ENCODE data around the gene MAB21L3.
A peak's percentile ranks its signal among the peaks of the same experiment; 100 is the strongest.

Gene MAB21L3

DNA sequence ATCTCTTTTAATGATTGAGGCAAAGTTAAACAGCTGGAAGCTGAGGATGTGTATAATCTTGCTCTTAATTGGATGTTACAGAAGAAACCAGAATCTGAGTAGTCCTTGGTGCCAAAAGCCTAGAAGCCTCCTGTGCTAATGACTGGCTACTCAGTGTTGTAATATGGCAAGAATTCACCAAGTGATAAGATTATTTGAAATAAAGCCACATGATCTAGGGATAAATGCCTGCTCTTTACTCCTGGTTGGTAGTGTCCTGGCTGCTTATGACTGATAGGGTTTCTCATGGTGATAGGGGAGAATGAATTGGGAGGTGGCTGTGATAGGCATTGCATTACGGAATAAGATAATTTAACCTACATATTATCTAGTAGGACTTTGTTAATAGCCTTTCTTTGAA is 13.6 kb upstream of the MAB21L3 start:
- DNase-seq, result no peak
- Mint-ChIP-seq H3K9me3 (peaks cover 9 to 13% of the 10 kb centered on the region in 2 donors), H3K27ac (no peak overlapping the region), H3K4me3 (no peak overlapping the region), H3K4me1 (no peaks in the 10 kb centered on the region), H3K27me3 (peaks cover 13% of the 10 kb centered on the region)
- ATAC-seq, result no peak

GRCh38 chr1:116099379-116099778 is 11.8 kb upstream of the MAB21L3 start:
- Mint-ChIP-seq H3K4me1 (no peaks in the 10 kb centered on the region), H3K4me3 (no peak overlapping the region), H3K27ac (no peak overlapping the region), H3K27me3 (peaks cover 7% of the 10 kb centered on the region), H3K9me3 (peaks cover 8 to 9% of the 10 kb centered on the region in 2 donors)
- ATAC-seq (no peak), DNase-seq (no peak)

DNA sequence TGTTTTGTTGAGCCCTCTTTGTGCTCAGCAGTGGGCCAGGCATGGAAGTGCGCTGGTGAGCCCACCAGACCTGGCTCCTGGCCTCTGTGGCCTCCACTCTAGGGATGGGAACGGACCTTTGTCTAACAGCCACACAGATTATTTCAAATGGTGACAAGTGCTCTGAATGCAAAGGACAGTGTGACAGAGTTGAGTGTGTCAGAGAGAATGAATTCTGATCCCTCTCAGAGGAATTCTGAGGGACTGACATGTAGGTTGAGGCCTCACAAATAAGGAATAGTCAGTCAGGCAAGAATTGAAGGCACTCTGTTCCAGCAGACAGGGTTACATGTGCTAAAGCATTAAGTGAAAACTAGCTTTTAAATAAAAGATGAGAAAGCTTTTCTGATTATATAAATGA is 11.3 kb upstream of the MAB21L3 start:
- Mint-ChIP-seq H3K9me3 (peaks cover 7 to 8% of the 10 kb centered on the region in 2 donors), H3K4me3 (no peak overlapping the region), H3K4me1 (no peaks in the 10 kb centered on the region), H3K27ac (no peak overlapping the region), H3K27me3 (peaks cover 7% of the 10 kb centered on the region)
- ATAC-seq (no peak), DNase-seq (no peak)

DNA sequence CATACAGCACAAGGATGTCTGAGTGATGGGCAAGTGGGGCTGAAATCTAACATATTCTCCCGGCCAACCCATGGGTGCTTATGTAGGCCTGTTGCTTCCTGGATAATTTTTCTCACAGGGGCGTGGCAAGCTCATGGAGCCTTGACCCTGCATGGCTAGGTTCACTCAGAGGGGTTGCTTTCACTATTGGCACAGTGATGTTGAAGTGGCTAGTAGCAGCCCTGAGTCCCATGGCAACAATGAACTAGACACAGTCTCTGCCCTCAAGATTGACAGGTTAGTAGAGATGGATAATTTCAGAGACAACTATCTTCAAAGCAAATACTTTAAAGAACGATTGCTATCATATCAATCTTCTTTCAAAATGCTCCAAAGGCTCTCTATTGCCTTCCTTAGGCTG is 6.5 kb upstream of the MAB21L3 start:
- Mint-ChIP-seq H3K9me3 (no peaks in the 10 kb centered on the region), H3K27me3 (peaks cover 7% of the 10 kb centered on the region), H3K4me1 (no peaks in the 10 kb centered on the region), H3K27ac (no peak overlapping the region), H3K4me3 (no peak overlapping the region)
- ATAC-seq, result no peak
- no peak for DNase-seq

DNA sequence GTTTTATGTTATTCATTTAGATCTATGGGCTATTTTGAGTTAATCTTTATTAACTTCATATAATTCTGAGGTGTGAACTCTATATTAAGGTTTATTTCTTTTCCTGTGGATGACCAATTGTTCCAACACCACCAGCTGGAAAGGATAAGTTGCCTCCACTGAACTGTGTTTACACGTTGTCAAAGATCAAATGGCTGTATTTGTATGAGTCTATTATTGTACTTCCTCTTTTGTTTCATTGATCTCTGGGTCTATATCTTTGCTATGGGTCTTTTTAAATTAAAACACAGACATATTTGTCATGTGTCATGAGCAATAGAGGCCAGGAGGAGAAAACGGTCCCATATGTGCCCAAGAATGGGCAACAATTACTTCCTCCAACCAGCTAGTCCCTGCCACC is 5.2 kb upstream of the MAB21L3 start:
- peaks cover 7% of the 10 kb centered on the region for H3K27me3 Mint-ChIP-seq
- H3K4me1 Mint-ChIP-seq, result no peaks in the 10 kb centered on the region
- DNase-seq (no peak), ATAC-seq (no peak)
- no peak overlapping the region for H3K4me3 Mint-ChIP-seq
- H3K9me3 Mint-ChIP-seq, result no peaks in the 10 kb centered on the region
- no peak overlapping the region for H3K27ac Mint-ChIP-seq

DNA sequence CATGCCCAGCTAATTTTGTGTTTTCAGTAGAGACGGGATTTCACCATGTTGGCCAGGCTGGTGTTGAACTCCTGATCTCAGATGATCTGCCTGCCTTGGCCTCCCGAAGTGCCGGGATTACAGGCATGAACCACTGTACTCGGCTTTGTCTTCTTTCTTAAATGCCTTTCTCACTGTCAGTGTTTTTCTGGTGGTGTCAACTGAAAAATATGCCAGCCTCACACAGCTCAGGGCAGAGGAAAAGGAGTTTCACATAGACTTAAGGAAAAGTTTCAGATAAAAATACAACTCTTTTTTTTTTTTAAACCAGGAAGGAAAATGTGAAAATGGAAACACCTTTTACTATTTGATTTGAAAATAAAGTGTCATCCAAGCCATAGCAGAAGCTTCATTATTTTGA is 4.6 kb upstream of the MAB21L3 start:
- H3K27ac Mint-ChIP-seq, result no peak overlapping the region
- H3K27me3 Mint-ChIP-seq, result peaks cover 7% of the 10 kb centered on the region
- no peaks in the 10 kb centered on the region for H3K9me3 Mint-ChIP-seq
- ATAC-seq (no peak), DNase-seq (no peak)
- H3K4me3 Mint-ChIP-seq, result no peak overlapping the region
- no peaks in the 10 kb centered on the region for H3K4me1 Mint-ChIP-seq

DNA sequence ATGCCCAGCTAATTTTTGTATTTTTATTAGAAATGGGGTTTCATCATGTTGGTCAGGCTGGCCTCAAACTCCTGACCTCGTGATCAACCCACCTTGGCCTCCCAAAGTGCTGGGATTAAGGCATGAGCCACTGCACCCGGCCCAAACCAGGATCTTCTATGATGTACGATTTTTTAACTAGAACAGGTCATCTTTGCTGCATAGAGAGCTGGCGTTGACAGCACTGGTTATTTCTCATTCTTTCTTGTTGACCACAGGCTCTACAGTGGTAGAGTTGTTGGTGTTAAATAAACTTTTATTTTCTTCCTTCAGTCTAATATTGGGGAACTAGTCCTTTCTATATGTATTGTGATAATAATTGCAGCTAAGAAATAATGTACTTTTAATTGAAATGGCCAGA is 3.8 kb upstream of the MAB21L3 start:
- DNase-seq (no peak), ATAC-seq (no peak)
- H3K4me3 Mint-ChIP-seq, result no peak overlapping the region
- no peak overlapping the region for H3K27ac Mint-ChIP-seq
- H3K4me1 Mint-ChIP-seq, result no peaks in the 10 kb centered on the region
- no peaks in the 10 kb centered on the region for H3K9me3 Mint-ChIP-seq
- H3K27me3 Mint-ChIP-seq, result peaks cover 7% of the 10 kb centered on the region

- Mint-ChIP-seq H3K27me3 (peaks cover 7% of the 10 kb centered on the region), H3K4me3 (no peak overlapping the region), H3K4me1 (no peaks in the 10 kb centered on the region), H3K27ac (no peak overlapping the region), H3K9me3 (no peaks in the 10 kb centered on the region)
- DNase-seq (no peak), ATAC-seq (no peak)
Observed at GRCh38 chr1:116111524-116112021, 374 bp downstream of the MAB21L3 start.

DNA sequence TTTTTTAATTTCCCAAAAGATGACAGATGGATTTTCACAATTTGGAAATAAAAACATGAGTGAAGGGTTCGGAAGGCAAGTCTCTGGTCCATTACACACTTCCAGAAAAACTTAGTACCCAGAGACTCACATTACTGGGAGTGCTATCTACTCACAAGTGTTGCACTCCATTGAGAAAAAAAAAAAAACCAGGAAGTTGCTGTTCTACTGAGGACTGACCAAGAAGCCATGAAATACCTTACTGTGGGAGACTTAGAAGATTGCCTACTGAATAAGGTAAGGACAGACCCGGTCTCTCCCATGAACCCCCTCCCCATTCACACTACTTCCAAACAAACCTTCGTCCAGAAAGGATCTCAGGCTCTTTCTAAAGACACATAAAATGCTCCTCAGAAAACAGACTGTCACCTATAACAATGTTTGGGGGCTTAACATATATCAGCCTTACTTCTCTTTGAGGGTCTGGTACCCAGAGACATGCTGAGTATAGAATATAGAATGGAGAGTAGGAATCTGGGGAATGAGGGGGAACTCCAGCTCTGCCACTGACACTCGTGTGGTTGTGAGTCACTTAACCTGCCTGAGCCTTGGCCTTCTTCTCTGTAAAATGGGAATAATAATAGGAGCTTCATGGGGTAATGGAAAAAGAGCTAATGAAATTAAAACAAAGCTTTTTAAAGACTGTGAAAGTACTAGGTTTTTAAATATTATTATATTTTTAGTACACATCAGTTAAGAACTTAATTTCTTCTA is 1.4 kb downstream of the MAB21L3 start:
- DNase-seq (no peak), ATAC-seq (no peak)
- no peaks in the 10 kb centered on the region for H3K4me1 Mint-ChIP-seq
- H3K27ac Mint-ChIP-seq, result no peak overlapping the region
- H3K27me3 Mint-ChIP-seq, result peaks cover 7% of the 10 kb centered on the region
- no peak overlapping the region for H3K4me3 Mint-ChIP-seq
- H3K9me3 Mint-ChIP-seq, result no peaks in the 10 kb centered on the region

DNA sequence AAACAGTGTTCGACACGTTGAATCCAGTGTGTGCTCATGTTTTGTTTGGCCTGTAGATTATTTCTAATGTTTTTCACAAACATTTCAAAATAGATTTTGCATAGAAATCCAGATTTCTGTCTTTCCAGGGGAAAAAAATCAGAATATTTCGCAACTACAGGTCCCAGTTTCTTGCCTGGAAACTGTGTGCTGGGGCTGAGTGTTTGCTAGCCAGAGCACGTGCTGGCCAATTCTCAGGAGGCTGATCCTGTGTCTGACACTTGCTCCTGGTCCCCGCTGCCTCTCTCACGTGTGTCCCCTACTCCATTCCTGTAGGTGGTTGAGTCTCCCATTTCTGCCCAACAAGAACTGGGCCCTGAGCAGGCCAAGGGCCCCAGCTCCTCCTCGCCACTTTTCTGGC is 2.4 kb downstream of the MAB21L3 start:
- Mint-ChIP-seq H3K9me3 (no peaks in the 10 kb centered on the region), H3K4me1 (no peaks in the 10 kb centered on the region), H3K27ac (peak overlapping the region; percentile 13 to 27), H3K27me3 (no peaks in the 10 kb centered on the region), H3K4me3 (no peak overlapping the region)
- no peak for ATAC-seq
- DNase-seq, result no peak

GRCh38 chr1:116115476-116116439 is 4.6 kb downstream of the MAB21L3 start:
- H3K4me1 Mint-ChIP-seq, result no peaks in the 10 kb centered on the region
- no peaks in the 10 kb centered on the region for H3K27me3 Mint-ChIP-seq
- H3K9me3 Mint-ChIP-seq, result no peaks in the 10 kb centered on the region
- DNase-seq (no peak), ATAC-seq (no peak)
- H3K27ac Mint-ChIP-seq, result no peak overlapping the region
- H3K4me3 Mint-ChIP-seq, result no peak overlapping the region

- H3K9me3 Mint-ChIP-seq, result no peaks in the 10 kb centered on the region
- DNase-seq (no peak), ATAC-seq (no peak)
- peaks cover 7% of the 10 kb centered on the region for H3K27me3 Mint-ChIP-seq
- H3K4me1 Mint-ChIP-seq, result peaks cover 5% of the 10 kb centered on the region
- H3K27ac Mint-ChIP-seq, result no peak overlapping the region
- no peak overlapping the region for H3K4me3 Mint-ChIP-seq
Observed at GRCh38 chr1:116118471-116118870, 7.3 kb downstream of the MAB21L3 start.

- DNase-seq (no peak), ATAC-seq (no peak)
- Mint-ChIP-seq H3K4me1 (peaks cover 5% of the 10 kb centered on the region), H3K9me3 (no peaks in the 10 kb centered on the region), H3K27ac (no peak overlapping the region), H3K4me3 (no peak overlapping the region), H3K27me3 (peaks cover 15% of the 10 kb centered on the region)
Observed at GRCh38 chr1:116119876-116120275, 8.7 kb downstream of the MAB21L3 start.

DNA sequence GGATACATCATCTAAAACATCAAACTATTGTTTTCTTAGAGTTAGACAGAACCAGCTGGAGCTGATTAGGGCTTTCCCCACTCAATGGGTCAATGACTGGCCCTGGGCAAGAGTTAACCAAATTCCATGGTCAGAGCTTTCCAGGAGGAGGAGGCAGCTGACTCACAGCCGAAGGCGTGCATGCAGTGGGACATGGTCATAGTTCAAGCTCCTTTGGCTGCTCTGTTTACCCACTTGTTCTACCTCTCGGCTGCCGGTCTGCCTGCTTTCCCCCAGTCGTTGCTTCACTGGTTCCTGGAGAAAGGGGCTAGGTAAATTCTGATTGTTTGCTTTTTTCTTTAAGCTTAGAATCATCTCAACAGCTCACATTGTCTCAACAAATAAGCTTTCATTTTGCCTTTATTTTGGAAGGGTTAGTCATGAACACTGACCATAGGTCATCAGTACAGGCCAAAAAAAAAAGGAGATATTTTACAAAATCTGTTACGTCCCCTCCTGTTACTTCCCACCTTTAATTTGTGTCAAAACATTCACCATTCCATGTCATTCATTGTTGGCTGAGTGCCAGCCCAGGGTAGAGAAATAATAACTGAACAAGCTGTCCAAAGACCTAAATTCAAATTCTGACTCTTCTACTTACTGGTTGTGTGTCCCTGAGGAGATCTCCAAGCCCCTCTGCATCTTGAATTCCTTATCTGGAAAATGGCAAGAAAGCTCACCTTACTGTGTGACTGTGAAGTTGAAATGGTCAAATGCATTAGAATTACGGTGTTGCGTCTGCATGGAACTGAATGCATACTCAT is 12.0 kb downstream of the MAB21L3 start:
- H3K4me1 Mint-ChIP-seq, result peaks cover 32% of the 10 kb centered on the region
- DNase-seq, result no peak

DNA sequence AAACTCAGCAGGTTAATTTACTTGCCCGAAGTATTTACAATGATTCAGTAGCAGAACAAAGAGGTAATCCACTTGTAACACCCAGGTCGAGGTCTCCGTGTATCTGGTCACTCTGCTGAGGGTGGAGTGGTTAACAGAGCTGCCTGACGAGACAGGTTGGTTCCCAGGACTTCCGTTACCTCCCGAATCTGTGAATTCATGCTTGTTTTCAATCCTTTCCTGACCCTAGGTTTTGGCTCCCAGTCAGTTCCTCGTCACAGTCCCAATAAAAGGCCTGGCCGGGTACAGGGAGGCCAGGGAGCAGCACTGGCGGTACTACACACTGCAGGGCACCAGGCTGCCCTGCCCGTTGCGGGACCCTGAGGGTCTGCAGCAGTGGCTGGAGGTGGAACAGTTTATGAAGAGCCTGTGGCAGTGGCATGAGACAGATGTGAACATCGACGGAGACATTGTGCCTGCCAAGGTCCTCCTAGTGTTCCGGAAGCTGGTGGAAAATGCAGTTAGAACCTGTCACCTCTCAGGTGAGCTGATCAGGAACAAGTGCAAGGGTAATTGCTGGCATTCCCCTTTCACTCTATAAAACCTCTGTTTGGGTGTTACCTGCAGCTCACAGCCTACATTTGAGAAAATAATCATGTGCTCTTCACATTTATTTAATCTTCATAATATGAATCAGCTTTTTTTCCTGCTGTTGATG is 12.8 kb downstream of the MAB21L3 start:
- ATAC-seq (no peak), DNase-seq (no peak)
- Mint-ChIP-seq H3K4me1 (peaks cover 41% of the 10 kb centered on the region), H3K4me3 (no peak overlapping the region), H3K27me3 (peaks cover 15% of the 10 kb centered on the region), H3K27ac (no peak overlapping the region), H3K9me3 (no peaks in the 10 kb centered on the region)

More for the DNA sequence above, 12.0 kb downstream of the MAB21L3 start:
- Mint-ChIP-seq H3K27ac (peak overlapping the region in 1 of 2 donors; percentile 12), H3K4me3 (no peak overlapping the region), H3K27me3 (peaks cover 15% of the 10 kb centered on the region), H3K9me3 (no peaks in the 10 kb centered on the region)
- no peak for ATAC-seq
